ENCODE measurements around the gene PLEKHA4. TPM values are rescaled to one million over a fixed set of nuclear protein-coding genes. Genes with fewer than 3 reads are reported as not detected.
A peak's percentile ranks its signal among the peaks of the same experiment; 100 is the strongest.

The PLEKHA4 gene
- total and polyA plus RNA-seq, 2 of the 13 experiments (the other 11 are each of a cell fraction or from before 2014, with no cell fraction given): 4.8 to 6.0 TPM

- TF ChIP-seq PREB (CRISPR knock-in tag; IDR thresholded peaks at IDR 0.05) (no peak), ZNF879 (CRISPR knock-in tag; IDR thresholded peaks at IDR 0.05) (peak; percentile 67; the same call in 1 of the 2 replicates), ARID5B (CRISPR knock-in tag; IDR thresholded peaks at IDR 0.05) (peak; percentile 43; the same call in 1 of the 2 replicates), CENPT (CRISPR knock-in tag; IDR thresholded peaks at IDR 0.05; ENCODE audit: low read depth) (0 out of 2 replicates have a peak, but pooled peaks have one; percentile 54), ETV6 (CRISPR knock-in tag; conservative IDR thresholded peaks at IDR 0.05) (no peak), PHF20 (CRISPR knock-in tag; IDR thresholded peaks at IDR 0.05) (peak; percentile 16; the same call in 1 of the 2 replicates), JUN (CRISPR knock-in tag; IDR thresholded peaks at IDR 0.05) (no peak), ZFP62 (CRISPR knock-in tag; IDR thresholded peaks at IDR 0.05) (no peak), ZNF629 (CRISPR knock-in tag; conservative IDR thresholded peaks at IDR 0.05) (peak; percentile 36; the same call in 1 of the 2 replicates), PBX3 (CRISPR knock-in tag; IDR thresholded peaks at IDR 0.05; ENCODE audit: borderline replicate concordance) (no peak), KLF11 (CRISPR knock-in tag; IDR thresholded peaks at IDR 0.05) (no peak; the same call in 1 of the 2 replicates), DNMT1 (CRISPR knock-in tag; IDR thresholded peaks at IDR 0.05) (no peak), ZBTB33 (CRISPR knock-in tag; IDR thresholded peaks at IDR 0.05) (peak; percentile 62), HMGXB4 (CRISPR knock-in tag; IDR thresholded peaks at IDR 0.05; ENCODE audit: borderline replicate concordance in 1 of 2, low read depth in 1 of 2) (peak in 1 of 2 experiments; percentile 77; a peak in 3 of 4 replicates), GABPB1 (CRISPR knock-in tag; IDR thresholded peaks at IDR 0.05) (0 out of 2 replicates have a peak, but pooled peaks have one; percentile 28), ZNF773 (CRISPR knock-in tag; IDR thresholded peaks at IDR 0.05; ENCODE audit: borderline replicate concordance) (no peak), NR2F2 (IDR thresholded peaks at IDR 0.05; ENCODE audit: borderline replicate concordance, low read depth) (no peak), CAMTA2 (CRISPR knock-in tag; IDR thresholded peaks at IDR 0.05; ENCODE audit: borderline replicate concordance) (no peak), ZNF557 (CRISPR knock-in tag; IDR thresholded peaks at IDR 0.05) (0 out of 2 replicates have a peak, but pooled peaks have one; percentile 24)
These were observed 61.4 kb downstream of the PLEKHA4 start (continued) for GRCh38 chr19:48806818-48807589.
